WTC11 (cell line): ENCODE results near the gene TLE7. TPM values are rescaled to one million over a fixed set of nuclear protein-coding genes. Genes with fewer than 3 reads are reported as not detected.

Experiments used
- ATAC-seq: fragments of 200-7000 bp; cut with Tn5 transposase; 2 replicates; pipeline ENCODE4 v1.10.0; 2021; ENCODE audit warnings: mild to moderate bottlenecking, moderate library complexity
- CTCF ChIA-PET: fragments of 300-600 bp; sonication (Branson Sonifier 250); formaldehyde crosslinking; loops from one replicate; lab custom pipeline; 2021; ENCODE audit warnings: antibody characterized with exemption; lab: Charles Lee
- POLR2A ChIA-PET: fragments of 350-600 bp; sonication (Branson Sonifier 250); formaldehyde crosslinking; loops from one replicate; lab custom pipeline; 2021; ENCODE audit warnings: antibody characterized with exemption; lab: Charles Lee
- DNase-seq: peaks from one replicate; pipeline ENCODE4 v3.0.0; 2021; ENCODE audit warnings: low spot score
- H3K27ac Mint-ChIP-seq: 2 replicates; pipeline ENCODE4 v1.8.0; 2021; ENCODE audit warnings: mixed read lengths
- H3K27me3 Mint-ChIP-seq: 2 replicates; pipeline ENCODE4 v1.8.0; 2021; ENCODE audit warnings: low read depth, mild to moderate bottlenecking, moderate library complexity, mixed read lengths
- H3K36me3 Mint-ChIP-seq: 2 replicates; pipeline ENCODE4 v1.8.0; 2021; ENCODE audit warnings: mixed read lengths
- H3K4me1 Mint-ChIP-seq: 2 replicates; pipeline ENCODE4 v1.8.0; 2022; ENCODE audit warnings: mixed read lengths
- H3K4me3 Mint-ChIP-seq: 2 replicates; pipeline ENCODE4 v1.8.0; 2021; ENCODE audit warnings: mild to moderate bottlenecking, moderate library complexity, mixed read lengths
- H3K9me3 Mint-ChIP-seq: 2 replicates; pipeline ENCODE4 v1.8.0; 2021; ENCODE audit warnings: mixed read lengths
- ESRRA ChIP-seq: sonication (generic); formaldehyde crosslinking; IDR thresholded peaks from 2 replicates; pipeline ENCODE4 v1.8.1; 2022; ENCODE audit warnings: mild to moderate bottlenecking, missing genetic modification reagents, borderline replicate concordance
- ETV6 ChIP-seq: sonication (generic); formaldehyde crosslinking; IDR thresholded peaks from 2 replicates; pipeline ENCODE4 v1.8.1; 2022; ENCODE audit warnings: mild to moderate bottlenecking, missing genetic modification reagents
- FOXP1 ChIP-seq: sonication (generic); formaldehyde crosslinking; IDR thresholded peaks from 2 replicates; pipeline ENCODE4 v1.8.0; 2022; ENCODE audit warnings: missing genetic modification reagents, mild to moderate bottlenecking, moderate library complexity, borderline replicate concordance
- IRF2 ChIP-seq: sonication (generic); formaldehyde crosslinking; IDR thresholded peaks from 2 replicates; pipeline ENCODE4 v1.8.0; 2022; ENCODE audit warnings: low read depth, missing genetic modification reagents, borderline replicate concordance
- TEAD1 ChIP-seq: sonication (generic); formaldehyde crosslinking; IDR thresholded peaks from 2 replicates; pipeline ENCODE4 v1.8.0; 2022; ENCODE audit warnings: mild to moderate bottlenecking, missing genetic modification reagents
- TP53 ChIP-seq: sonication (generic); formaldehyde crosslinking; IDR thresholded peaks from 2 replicates; pipeline ENCODE4 v1.8.1; 2023; ENCODE audit warnings: mild to moderate bottlenecking, missing genetic modification reagents
- ZNF423 ChIP-seq: fragments of 250-450 bp; sonication (Bioruptor Pico); IDR thresholded peaks from 2 replicates; pipeline ENCODE4 v2.1.2; 2022; ENCODE audit warnings: mild to moderate bottlenecking, moderate library complexity
- total RNA-seq: library from RNA; stranded (reverse); gene quantifications from 3 replicates; pipeline ENCODE4 v1.2.3, GENCODE V29; 2021
- TF ChIP-seq, protein P1 (sequence below): sonication (generic); formaldehyde crosslinking; IDR thresholded peaks from 2 replicates; pipeline ENCODE4 v1.8.1; 2022; ENCODE audit warnings: missing genetic modification reagents, borderline replicate concordance
- TF ChIP-seq, protein P2 (sequence below): sonication (generic); formaldehyde crosslinking; IDR thresholded peaks from 2 replicates; pipeline ENCODE4 v1.8.0; 2023; ENCODE audit warnings: missing genetic modification reagents, mild to moderate bottlenecking, borderline replicate concordance
- TF ChIP-seq, protein P3 (sequence below): sonication (generic); formaldehyde crosslinking; IDR thresholded peaks from 2 replicates; pipeline ENCODE4 v1.8.1; 2023; ENCODE audit warnings: mild to moderate bottlenecking, missing genetic modification reagents, moderate library complexity
- TF ChIP-seq, protein P4 (sequence below): fragments of 200-600 bp; IDR thresholded peaks from 2 replicates; pipeline ENCODE4 v1.8.0; 2022; ENCODE audit warnings: antibody characterized with exemption
- TF ChIP-seq, protein P5 (sequence below): sonication (generic); formaldehyde crosslinking; IDR thresholded peaks from 2 replicates; pipeline ENCODE4 v1.8.0; 2023; ENCODE audit warnings: missing genetic modification reagents
- TF ChIP-seq, protein P6 (sequence below): sonication (generic); formaldehyde crosslinking; IDR thresholded peaks from 2 replicates; pipeline ENCODE4 v1.8.0; 2022; ENCODE audit warnings: missing genetic modification reagents
- TF ChIP-seq, protein P7 (sequence below): sonication (generic); formaldehyde crosslinking; IDR thresholded peaks from 2 replicates; pipeline ENCODE4 v1.8.0; 2022; ENCODE audit warnings: mild to moderate bottlenecking, missing genetic modification reagents

TLE7 gene
- total RNA-seq, 1 experiment from 2014 or later, result 0.55 TPM

DNA sequence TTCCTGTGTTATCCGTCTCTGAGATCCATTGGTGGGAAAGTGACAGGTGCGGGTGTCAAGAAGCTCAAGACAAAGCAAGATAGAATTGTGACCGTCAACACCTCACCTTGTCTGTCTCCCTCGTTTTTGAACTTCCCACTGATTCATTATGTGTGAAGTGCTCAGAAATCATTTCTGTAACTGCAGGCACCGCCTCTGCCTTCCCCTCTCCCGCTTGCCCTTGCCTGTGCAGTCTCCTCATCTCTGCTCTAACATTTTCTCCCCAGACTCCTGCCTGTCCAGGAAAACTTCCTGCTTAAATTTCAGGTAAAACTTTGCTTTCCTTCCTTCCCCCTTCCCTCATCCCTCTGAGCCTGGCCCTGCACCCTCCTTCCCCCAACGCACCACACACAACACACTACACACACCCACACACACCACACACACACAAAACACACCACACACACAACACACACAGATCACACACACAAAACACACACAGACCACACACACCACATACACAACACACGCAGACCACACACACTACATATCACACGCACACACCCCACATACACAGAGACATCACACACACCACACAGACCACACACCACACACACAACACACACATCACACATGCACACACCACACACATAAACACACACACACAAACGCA lies 57.7 kb downstream of the TLE7 start (continued):
- no peak for TF ChIP-seq IRF2 (CRISPR knock-in tag)
- no peak for TF ChIP-seq ETV6 (CRISPR knock-in tag)
- TF ChIP-seq, protein P1, sequence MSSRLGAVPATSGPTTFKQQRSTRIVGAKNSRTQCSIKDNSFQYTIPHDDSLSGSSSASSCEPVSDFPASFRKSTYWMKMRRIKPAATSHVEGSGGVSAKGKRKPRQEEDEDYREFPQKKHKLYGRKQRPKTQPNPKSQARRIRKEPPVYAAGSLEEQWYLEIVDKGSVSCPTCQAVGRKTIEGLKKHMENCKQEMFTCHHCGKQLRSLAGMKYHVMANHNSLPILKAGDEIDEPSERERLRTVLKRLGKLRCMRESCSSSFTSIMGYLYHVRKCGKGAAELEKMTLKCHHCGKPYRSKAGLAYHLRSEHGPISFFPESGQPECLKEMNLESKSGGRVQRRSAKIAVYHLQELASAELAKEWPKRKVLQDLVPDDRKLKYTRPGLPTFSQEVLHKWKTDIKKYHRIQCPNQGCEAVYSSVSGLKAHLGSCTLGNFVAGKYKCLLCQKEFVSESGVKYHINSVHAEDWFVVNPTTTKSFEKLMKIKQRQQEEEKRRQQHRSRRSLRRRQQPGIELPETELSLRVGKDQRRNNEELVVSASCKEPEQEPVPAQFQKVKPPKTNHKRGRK (CRISPR knock-in tag), result no peak
- no peak for TF ChIP-seq ESRRA (CRISPR knock-in tag)

DNA sequence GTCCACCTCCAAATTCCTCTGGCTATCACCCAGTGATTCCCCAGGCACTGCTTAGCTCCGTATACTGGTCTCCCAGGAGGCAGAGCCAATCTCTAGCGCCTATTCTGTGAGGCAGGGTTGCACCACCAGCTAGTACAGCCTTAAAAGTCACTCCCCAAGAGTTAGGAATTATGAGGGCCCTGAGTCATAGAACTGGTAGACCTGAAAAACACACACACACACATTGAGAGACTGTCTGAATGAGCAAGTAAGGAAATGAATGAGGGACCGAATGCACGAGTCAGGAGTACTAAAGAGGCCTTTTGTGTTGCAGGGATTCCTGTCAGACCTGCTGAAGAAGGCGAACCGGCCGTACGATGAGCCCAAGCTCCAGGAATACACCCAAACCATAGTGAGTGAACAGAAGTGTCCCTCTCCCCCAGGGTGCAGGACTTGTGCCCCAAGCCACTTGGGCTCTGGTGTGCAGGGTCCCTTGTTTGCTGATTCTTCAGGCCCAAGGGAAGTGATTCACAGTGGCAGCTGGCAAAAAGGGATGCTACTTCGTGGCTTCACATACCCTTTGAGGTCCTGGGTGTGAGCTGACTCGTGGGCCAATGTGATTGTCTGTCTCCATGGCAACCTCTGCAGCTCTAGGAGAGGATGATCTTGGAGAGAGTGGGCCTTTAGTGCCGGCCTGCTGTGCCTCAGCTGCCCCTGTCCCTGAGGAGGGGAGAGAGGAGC lies 58.6 kb downstream of the TLE7 start:
- DNase-seq (no peak), ATAC-seq (peak; percentile 25)
- no peaks in the 10 kb centered on the region; the same call in 1 of the 2 replicates for H3K27me3 Mint-ChIP-seq
- H3K9me3 Mint-ChIP-seq, result no peaks in the 10 kb centered on the region; the same call in 1 of the 2 replicates
- TF ChIP-seq, protein P2, sequence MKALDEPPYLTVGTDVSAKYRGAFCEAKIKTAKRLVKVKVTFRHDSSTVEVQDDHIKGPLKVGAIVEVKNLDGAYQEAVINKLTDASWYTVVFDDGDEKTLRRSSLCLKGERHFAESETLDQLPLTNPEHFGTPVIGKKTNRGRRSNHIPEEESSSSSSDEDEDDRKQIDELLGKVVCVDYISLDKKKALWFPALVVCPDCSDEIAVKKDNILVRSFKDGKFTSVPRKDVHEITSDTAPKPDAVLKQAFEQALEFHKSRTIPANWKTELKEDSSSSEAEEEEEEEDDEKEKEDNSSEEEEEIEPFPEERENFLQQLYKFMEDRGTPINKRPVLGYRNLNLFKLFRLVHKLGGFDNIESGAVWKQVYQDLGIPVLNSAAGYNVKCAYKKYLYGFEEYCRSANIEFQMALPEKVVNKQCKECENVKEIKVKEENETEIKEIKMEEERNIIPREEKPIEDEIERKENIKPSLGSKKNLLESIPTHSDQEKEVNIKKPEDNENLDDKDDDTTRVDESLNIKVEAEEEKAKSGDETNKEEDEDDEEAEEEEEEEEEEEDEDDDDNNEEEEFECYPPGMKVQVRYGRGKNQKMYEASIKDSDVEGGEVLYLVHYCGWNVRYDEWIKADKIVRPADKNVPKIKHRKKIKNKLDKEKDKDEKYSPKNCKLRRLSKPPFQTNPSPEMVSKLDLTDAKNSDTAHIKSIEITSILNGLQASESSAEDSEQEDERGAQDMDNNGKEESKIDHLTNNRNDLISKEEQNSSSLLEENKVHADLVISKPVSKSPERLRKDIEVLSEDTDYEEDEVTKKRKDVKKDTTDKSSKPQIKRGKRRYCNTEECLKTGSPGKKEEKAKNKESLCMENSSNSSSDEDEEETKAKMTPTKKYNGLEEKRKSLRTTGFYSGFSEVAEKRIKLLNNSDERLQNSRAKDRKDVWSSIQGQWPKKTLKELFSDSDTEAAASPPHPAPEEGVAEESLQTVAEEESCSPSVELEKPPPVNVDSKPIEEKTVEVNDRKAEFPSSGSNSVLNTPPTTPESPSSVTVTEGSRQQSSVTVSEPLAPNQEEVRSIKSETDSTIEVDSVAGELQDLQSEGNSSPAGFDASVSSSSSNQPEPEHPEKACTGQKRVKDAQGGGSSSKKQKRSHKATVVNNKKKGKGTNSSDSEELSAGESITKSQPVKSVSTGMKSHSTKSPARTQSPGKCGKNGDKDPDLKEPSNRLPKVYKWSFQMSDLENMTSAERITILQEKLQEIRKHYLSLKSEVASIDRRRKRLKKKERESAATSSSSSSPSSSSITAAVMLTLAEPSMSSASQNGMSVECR (CRISPR knock-in tag), result no peak
- TF ChIP-seq, protein P3, sequence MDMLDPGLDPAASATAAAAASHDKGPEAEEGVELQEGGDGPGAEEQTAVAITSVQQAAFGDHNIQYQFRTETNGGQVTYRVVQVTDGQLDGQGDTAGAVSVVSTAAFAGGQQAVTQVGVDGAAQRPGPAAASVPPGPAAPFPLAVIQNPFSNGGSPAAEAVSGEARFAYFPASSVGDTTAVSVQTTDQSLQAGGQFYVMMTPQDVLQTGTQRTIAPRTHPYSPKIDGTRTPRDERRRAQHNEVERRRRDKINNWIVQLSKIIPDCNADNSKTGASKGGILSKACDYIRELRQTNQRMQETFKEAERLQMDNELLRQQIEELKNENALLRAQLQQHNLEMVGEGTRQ (CRISPR knock-in tag), result no peak
- TF ChIP-seq, protein P4, sequence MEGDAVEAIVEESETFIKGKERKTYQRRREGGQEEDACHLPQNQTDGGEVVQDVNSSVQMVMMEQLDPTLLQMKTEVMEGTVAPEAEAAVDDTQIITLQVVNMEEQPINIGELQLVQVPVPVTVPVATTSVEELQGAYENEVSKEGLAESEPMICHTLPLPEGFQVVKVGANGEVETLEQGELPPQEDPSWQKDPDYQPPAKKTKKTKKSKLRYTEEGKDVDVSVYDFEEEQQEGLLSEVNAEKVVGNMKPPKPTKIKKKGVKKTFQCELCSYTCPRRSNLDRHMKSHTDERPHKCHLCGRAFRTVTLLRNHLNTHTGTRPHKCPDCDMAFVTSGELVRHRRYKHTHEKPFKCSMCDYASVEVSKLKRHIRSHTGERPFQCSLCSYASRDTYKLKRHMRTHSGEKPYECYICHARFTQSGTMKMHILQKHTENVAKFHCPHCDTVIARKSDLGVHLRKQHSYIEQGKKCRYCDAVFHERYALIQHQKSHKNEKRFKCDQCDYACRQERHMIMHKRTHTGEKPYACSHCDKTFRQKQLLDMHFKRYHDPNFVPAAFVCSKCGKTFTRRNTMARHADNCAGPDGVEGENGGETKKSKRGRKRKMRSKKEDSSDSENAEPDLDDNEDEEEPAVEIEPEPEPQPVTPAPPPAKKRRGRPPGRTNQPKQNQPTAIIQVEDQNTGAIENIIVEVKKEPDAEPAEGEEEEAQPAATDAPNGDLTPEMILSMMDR, result no peak
- TF ChIP-seq FOXP1 (CRISPR knock-in tag), result no peak
- no peak for TF ChIP-seq ZNF423
- TF ChIP-seq, protein P5, sequence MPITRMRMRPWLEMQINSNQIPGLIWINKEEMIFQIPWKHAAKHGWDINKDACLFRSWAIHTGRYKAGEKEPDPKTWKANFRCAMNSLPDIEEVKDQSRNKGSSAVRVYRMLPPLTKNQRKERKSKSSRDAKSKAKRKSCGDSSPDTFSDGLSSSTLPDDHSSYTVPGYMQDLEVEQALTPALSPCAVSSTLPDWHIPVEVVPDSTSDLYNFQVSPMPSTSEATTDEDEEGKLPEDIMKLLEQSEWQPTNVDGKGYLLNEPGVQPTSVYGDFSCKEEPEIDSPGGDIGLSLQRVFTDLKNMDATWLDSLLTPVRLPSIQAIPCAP (CRISPR knock-in tag), result no peak
- TF ChIP-seq, protein P6, sequence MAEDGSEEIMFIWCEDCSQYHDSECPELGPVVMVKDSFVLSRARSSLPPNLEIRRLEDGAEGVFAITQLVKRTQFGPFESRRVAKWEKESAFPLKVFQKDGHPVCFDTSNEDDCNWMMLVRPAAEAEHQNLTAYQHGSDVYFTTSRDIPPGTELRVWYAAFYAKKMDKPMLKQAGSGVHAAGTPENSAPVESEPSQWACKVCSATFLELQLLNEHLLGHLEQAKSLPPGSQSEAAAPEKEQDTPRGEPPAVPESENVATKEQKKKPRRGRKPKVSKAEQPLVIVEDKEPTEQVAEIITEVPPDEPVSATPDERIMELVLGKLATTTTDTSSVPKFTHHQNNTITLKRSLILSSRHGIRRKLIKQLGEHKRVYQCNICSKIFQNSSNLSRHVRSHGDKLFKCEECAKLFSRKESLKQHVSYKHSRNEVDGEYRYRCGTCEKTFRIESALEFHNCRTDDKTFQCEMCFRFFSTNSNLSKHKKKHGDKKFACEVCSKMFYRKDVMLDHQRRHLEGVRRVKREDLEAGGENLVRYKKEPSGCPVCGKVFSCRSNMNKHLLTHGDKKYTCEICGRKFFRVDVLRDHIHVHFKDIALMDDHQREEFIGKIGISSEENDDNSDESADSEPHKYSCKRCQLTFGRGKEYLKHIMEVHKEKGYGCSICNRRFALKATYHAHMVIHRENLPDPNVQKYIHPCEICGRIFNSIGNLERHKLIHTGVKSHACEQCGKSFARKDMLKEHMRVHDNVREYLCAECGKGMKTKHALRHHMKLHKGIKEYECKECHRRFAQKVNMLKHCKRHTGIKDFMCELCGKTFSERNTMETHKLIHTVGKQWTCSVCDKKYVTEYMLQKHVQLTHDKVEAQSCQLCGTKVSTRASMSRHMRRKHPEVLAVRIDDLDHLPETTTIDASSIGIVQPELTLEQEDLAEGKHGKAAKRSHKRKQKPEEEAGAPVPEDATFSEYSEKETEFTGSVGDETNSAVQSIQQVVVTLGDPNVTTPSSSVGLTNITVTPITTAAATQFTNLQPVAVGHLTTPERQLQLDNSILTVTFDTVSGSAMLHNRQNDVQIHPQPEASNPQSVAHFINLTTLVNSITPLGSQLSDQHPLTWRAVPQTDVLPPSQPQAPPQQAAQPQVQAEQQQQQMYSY (CRISPR knock-in tag), result no peak
- TF ChIP-seq TEAD1 (CRISPR knock-in tag), result no peak
- TF ChIP-seq TP53 (CRISPR knock-in tag), result no peak
- TF ChIP-seq, protein P7, sequence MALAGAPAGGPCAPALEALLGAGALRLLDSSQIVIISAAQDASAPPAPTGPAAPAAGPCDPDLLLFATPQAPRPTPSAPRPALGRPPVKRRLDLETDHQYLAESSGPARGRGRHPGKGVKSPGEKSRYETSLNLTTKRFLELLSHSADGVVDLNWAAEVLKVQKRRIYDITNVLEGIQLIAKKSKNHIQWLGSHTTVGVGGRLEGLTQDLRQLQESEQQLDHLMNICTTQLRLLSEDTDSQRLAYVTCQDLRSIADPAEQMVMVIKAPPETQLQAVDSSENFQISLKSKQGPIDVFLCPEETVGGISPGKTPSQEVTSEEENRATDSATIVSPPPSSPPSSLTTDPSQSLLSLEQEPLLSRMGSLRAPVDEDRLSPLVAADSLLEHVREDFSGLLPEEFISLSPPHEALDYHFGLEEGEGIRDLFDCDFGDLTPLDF, result no peak
- 0 out of 2 replicates have a peak overlapping the region, but pooled peaks have one; percentile 0 for H3K27ac Mint-ChIP-seq
- ChIA-PET CTCF (interaction anchor here (0.8 to 8.8 kb wide), 6 partner anchors 16 to 582 kb away, joined by 3 to 75 read pairs (median 4); no protein-coding TSS in a partner anchor), POLR2A (no interaction called here)
- H3K4me3 Mint-ChIP-seq, result no peak overlapping the region
- no peaks in the 10 kb centered on the region for H3K36me3 Mint-ChIP-seq
- H3K4me1 Mint-ChIP-seq, result peaks cover 54% of the 10 kb centered on the region
